Measurements from ENCODE around the gene SPTAN1. TPM values are rescaled to one million over a fixed set of nuclear protein-coding genes. Genes with fewer than 3 reads are reported as not detected.

SPTAN1 gene
- total RNA-seq, 2 experiments from 2014 or later: 386 to 392 TPM

GRCh38 chr9:128611600-128612394 lies 59.4 kb downstream of the SPTAN1 start:
- POLR2A ChIA-PET: interaction anchor here (1.1 kb wide), 1 partner anchor 14 kb away, joined by 3 read pairs; no protein-coding TSS in a partner anchor

GRCh38 chr9:128614728-128615127 lies 62.3 kb downstream of the SPTAN1 start:
- TF ChIP-seq, protein P1, sequence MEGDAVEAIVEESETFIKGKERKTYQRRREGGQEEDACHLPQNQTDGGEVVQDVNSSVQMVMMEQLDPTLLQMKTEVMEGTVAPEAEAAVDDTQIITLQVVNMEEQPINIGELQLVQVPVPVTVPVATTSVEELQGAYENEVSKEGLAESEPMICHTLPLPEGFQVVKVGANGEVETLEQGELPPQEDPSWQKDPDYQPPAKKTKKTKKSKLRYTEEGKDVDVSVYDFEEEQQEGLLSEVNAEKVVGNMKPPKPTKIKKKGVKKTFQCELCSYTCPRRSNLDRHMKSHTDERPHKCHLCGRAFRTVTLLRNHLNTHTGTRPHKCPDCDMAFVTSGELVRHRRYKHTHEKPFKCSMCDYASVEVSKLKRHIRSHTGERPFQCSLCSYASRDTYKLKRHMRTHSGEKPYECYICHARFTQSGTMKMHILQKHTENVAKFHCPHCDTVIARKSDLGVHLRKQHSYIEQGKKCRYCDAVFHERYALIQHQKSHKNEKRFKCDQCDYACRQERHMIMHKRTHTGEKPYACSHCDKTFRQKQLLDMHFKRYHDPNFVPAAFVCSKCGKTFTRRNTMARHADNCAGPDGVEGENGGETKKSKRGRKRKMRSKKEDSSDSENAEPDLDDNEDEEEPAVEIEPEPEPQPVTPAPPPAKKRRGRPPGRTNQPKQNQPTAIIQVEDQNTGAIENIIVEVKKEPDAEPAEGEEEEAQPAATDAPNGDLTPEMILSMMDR (IDR thresholded peaks at IDR 0.05): no peak
- no peak overlapping the region for H3K4me3 Mint-ChIP-seq
- H3K4me3 ChIP-seq (ENCODE audit: low read length): no peak overlapping the region
- H3K36me3 Mint-ChIP-seq (ENCODE audit: low read depth): peaks cover 98% of the 10 kb centered on the region
- ChIA-PET POLR2A (no interaction called here), CTCF (no interaction called here)
- no peaks in the 10 kb centered on the region for H3K4me1 ChIP-seq (ENCODE audit: insufficient read depth, low read length)
- no peaks in the 10 kb centered on the region for H3K4me1 Mint-ChIP-seq (ENCODE audit: low read depth)
- intact Hi-C loops (cut with DNase I, micrococcal nuclease): no loop called here
- H3K27ac ChIP-seq (ENCODE audit: low read depth in 1 of 2, low read length in 2 of 2): no peak overlapping the region
- H3K36me3 ChIP-seq (ENCODE audit: insufficient read depth, low read length): peaks cover 96% of the 10 kb centered on the region
- ATAC-seq (ENCODE audit: poor library complexity) (no peak), DNase-seq (no peak)
- H3K9me3 ChIP-seq (ENCODE audit: control insufficient read depth in 1 of 2, insufficient read depth in 1 of 2, low read length in 2 of 2): no peaks in the 10 kb centered on the region
- H3K27me3 Mint-ChIP-seq: no peaks in the 10 kb centered on the region
- H3K27ac Mint-ChIP-seq: no peak overlapping the region
- H3K9me3 Mint-ChIP-seq: no peaks in the 10 kb centered on the region
- H3K27me3 ChIP-seq (ENCODE audit: control insufficient read depth in 1 of 2, insufficient read depth in 2 of 2, low read length in 2 of 2): no peaks in the 10 kb centered on the region

More at GRCh38 chr9:128611600-128612394, 59.4 kb downstream of the SPTAN1 start:
- Mint-ChIP-seq H3K36me3 (ENCODE audit: low read depth) (peaks cover 94% of the 10 kb centered on the region), H3K4me1 (ENCODE audit: low read depth) (no peaks in the 10 kb centered on the region), H3K27me3 (no peaks in the 10 kb centered on the region), H3K9me3 (no peaks in the 10 kb centered on the region), H3K27ac (no peak overlapping the region), H3K4me3 (no peak overlapping the region)
- CTCF ChIA-PET: no interaction called here
- Histone ChIP-seq H3K9me3 (ENCODE audit: control insufficient read depth in 1 of 2, insufficient read depth in 1 of 2, low read length in 2 of 2) (no peaks in the 10 kb centered on the region), H3K27me3 (ENCODE audit: control insufficient read depth in 1 of 2, insufficient read depth in 2 of 2, low read length in 2 of 2) (no peaks in the 10 kb centered on the region), H3K27ac (ENCODE audit: low read depth in 1 of 2, low read length in 2 of 2) (no peak overlapping the region), H3K4me1 (ENCODE audit: insufficient read depth, low read length) (no peaks in the 10 kb centered on the region), H3K36me3 (ENCODE audit: insufficient read depth, low read length) (peaks cover 97% of the 10 kb centered on the region), H3K4me3 (ENCODE audit: low read length) (no peak overlapping the region)
- TF ChIP-seq, protein P1 (IDR thresholded peaks at IDR 0.05): no peak
- DNase-seq (no peak), ATAC-seq (ENCODE audit: poor library complexity) (no peak)
- intact Hi-C loops (cut with DNase I, micrococcal nuclease): no loop called here

- DNase-seq (no peak), ATAC-seq (ENCODE audit: poor library complexity) (no peak)
- H3K4me1 Mint-ChIP-seq (ENCODE audit: low read depth): no peaks in the 10 kb centered on the region
- no peaks in the 10 kb centered on the region for H3K27me3 Mint-ChIP-seq
- ChIA-PET CTCF (no interaction called here), POLR2A (no interaction called here)
- Histone ChIP-seq H3K27ac (ENCODE audit: low read depth in 1 of 2, low read length in 2 of 2) (no peak overlapping the region), H3K27me3 (ENCODE audit: control insufficient read depth in 1 of 2, insufficient read depth in 2 of 2, low read length in 2 of 2) (no peaks in the 10 kb centered on the region), H3K9me3 (ENCODE audit: control insufficient read depth in 1 of 2, insufficient read depth in 1 of 2, low read length in 2 of 2) (no peaks in the 10 kb centered on the region), H3K36me3 (ENCODE audit: insufficient read depth, low read length) (peaks cover 95% of the 10 kb centered on the region), H3K4me1 (ENCODE audit: insufficient read depth, low read length) (no peaks in the 10 kb centered on the region), H3K4me3 (ENCODE audit: low read length) (no peak overlapping the region)
- H3K27ac Mint-ChIP-seq: no peak overlapping the region
- intact Hi-C loops (cut with DNase I, micrococcal nuclease): no loop called here
- no peaks in the 10 kb centered on the region for H3K9me3 Mint-ChIP-seq
- peaks cover 98% of the 10 kb centered on the region for H3K36me3 Mint-ChIP-seq (ENCODE audit: low read depth)
- TF ChIP-seq, protein P1 (IDR thresholded peaks at IDR 0.05): no peak
- no peak overlapping the region for H3K4me3 Mint-ChIP-seq
Observed at GRCh38 chr9:128615571-128615970, 63.2 kb downstream of the SPTAN1 start.

Measured in CD4-positive, alpha-beta T cell (primary cell).